ENCODE measurements around the gene EBF3. TPM values are rescaled to one million over a fixed set of nuclear protein-coding genes. Genes with fewer than 3 reads are reported as not detected.

EBF3 gene
- total RNA-seq, 4 donors from 2014 or later: 2.5 to 4.9 (median 4.6) TPM

DNA sequence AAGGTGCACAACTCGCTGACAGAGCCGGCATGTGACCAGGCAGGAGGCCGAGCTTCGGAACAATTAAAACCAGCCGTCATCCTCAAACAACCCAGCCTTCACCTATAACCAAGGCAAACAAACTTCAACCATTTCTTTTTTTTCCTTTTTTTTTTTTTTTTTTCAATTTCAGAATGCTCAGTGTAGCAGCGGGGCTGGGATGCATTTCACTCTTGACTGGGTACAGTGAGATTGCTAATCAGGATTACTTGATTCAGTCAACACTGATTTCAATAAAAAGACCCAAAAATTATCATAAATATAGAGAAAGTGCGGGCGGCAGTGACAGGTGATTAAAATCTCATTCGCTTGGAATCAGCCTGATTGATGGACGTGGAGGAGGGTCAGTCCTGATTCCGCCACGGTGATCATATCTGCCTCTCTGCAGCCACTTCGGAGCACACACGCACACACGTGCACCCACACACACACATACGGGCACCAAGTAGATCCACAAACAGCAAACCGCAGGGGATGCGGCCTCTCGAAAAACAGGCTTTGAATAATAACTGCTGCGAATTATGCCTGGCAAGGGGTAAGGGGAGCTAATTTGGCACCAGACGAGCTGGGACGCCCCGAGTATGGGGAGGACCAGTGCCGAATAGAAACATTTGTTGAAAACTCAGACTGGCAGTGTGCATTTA lies 31.2 kb downstream of the EBF3 start:
- H3K36me3 ChIP-seq: no peaks in the 10 kb centered on the region
- H3K27ac ChIP-seq: no peak overlapping the region
- no peak for TF ChIP-seq POLR2A (IDR thresholded peaks at IDR 0.05)
- no peak for ATAC-seq
- no peaks in the 10 kb centered on the region for H3K4me1 ChIP-seq
- no peaks in the 10 kb centered on the region for H3K9me3 ChIP-seq
- 78 to 86% methylated on average over 16 to 24 of the region's 24 CpGs for WGBS, 2 donors (ENCODE audit: low coverage in 1 of 2)
- no peak overlapping the region for H3K4me3 ChIP-seq
- peaks cover 25% of the 10 kb centered on the region for H3K27me3 ChIP-seq

DNA sequence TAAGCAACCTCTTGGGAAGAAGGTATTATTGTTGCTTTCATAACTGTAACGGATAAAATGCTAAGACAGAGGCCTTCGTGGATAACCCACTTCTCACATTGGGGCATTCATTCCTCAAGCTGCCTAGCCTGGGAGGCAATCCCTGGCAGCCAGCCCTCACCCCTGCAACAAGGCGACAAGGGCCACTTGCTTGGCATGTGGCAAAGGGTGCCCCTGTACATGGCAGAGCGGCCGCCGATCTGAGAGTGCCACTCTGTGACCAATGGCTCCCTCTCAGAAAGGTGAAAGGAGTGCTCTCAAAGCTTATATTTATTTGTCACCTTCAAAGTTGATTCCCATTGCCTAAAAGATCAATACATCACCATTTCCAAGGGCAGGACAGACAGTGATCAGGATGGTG lies 31.9 kb downstream of the EBF3 start:
- no peaks in the 10 kb centered on the region for H3K36me3 ChIP-seq
- TF ChIP-seq POLR2AphosphoS5 (IDR thresholded peaks at IDR 0.05) (no peak), EP300 (IDR thresholded peaks at IDR 0.05) (no peak), POLR2A (IDR thresholded peaks at IDR 0.05) (no peak)
- TF ChIP-seq, protein P1, sequence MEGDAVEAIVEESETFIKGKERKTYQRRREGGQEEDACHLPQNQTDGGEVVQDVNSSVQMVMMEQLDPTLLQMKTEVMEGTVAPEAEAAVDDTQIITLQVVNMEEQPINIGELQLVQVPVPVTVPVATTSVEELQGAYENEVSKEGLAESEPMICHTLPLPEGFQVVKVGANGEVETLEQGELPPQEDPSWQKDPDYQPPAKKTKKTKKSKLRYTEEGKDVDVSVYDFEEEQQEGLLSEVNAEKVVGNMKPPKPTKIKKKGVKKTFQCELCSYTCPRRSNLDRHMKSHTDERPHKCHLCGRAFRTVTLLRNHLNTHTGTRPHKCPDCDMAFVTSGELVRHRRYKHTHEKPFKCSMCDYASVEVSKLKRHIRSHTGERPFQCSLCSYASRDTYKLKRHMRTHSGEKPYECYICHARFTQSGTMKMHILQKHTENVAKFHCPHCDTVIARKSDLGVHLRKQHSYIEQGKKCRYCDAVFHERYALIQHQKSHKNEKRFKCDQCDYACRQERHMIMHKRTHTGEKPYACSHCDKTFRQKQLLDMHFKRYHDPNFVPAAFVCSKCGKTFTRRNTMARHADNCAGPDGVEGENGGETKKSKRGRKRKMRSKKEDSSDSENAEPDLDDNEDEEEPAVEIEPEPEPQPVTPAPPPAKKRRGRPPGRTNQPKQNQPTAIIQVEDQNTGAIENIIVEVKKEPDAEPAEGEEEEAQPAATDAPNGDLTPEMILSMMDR (IDR thresholded peaks at IDR 0.05): no peak
- peaks cover 23% of the 10 kb centered on the region for H3K27me3 ChIP-seq
- H3K4me3 ChIP-seq: no peak overlapping the region
- 80 to 100% methylated on average over 1 to 2 of the region's 6 CpGs for WGBS, 2 donors (ENCODE audit: low coverage in 1 of 2)
- no peak for ATAC-seq
- H3K9me3 ChIP-seq: no peaks in the 10 kb centered on the region
- H3K27ac ChIP-seq: no peak overlapping the region
- no peaks in the 10 kb centered on the region for H3K4me1 ChIP-seq

DNA sequence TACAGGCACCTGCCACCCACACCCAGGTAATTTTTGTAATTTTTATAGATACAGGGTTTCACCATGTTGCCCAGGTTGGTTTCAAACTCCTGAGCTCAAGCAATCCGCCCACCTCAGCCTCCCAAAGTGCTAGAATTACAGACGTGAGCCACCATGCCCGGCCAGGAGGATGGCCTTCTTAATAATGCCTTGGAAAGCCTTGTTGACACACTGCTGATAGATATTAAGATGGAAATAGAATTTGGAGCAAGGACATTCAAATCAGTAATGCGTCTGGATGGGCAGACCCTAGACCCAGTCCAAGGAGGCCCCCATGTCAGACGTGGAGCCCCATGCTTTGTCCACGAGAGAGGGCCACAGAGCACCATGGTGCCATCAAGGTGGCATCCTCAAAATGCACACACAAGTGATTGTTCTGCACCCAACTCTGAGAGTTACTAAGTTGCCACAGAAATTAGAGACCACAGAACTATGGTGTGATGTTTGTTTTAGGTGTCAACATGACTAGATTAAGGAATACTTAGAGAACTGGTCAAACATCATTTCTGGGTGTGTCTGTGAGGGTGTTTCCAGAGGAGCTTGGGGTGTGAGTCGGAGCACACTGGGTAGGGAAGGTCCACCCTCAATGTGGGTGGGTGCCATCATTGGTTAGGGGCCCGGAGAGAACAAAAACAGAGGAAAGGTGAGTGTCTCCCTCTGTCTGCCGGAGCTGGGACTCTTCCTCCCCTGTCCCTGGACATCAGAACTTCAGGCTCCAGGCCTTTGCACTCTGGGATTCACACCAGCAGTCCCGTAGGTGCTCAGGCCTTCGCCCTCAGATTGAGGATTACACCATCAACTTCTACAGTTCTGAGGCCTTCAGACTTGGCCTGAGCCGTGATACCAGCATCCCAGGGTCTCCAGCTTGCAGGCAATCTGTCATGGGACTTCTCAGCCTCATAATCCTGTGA lies 34.5 kb downstream of the EBF3 start:
- WGBS, 2 donors (ENCODE audit: low coverage in 1 of 2): 66 to 75% methylated on average over 5 of the region's 12 CpGs
- Histone ChIP-seq H3K4me1 (no peaks in the 10 kb centered on the region), H3K27ac (no peak overlapping the region), H3K36me3 (no peaks in the 10 kb centered on the region), H3K9me3 (no peaks in the 10 kb centered on the region), H3K27me3 (no peaks in the 10 kb centered on the region), H3K4me3 (no peak overlapping the region)
- no peak for ATAC-seq
- no peak for TF ChIP-seq EP300 (IDR thresholded peaks at IDR 0.05)
- no peak for TF ChIP-seq POLR2A (IDR thresholded peaks at IDR 0.05)
- TF ChIP-seq POLR2AphosphoS5 (IDR thresholded peaks at IDR 0.05): no peak
- TF ChIP-seq, protein P1 (IDR thresholded peaks at IDR 0.05): no peak

DNA sequence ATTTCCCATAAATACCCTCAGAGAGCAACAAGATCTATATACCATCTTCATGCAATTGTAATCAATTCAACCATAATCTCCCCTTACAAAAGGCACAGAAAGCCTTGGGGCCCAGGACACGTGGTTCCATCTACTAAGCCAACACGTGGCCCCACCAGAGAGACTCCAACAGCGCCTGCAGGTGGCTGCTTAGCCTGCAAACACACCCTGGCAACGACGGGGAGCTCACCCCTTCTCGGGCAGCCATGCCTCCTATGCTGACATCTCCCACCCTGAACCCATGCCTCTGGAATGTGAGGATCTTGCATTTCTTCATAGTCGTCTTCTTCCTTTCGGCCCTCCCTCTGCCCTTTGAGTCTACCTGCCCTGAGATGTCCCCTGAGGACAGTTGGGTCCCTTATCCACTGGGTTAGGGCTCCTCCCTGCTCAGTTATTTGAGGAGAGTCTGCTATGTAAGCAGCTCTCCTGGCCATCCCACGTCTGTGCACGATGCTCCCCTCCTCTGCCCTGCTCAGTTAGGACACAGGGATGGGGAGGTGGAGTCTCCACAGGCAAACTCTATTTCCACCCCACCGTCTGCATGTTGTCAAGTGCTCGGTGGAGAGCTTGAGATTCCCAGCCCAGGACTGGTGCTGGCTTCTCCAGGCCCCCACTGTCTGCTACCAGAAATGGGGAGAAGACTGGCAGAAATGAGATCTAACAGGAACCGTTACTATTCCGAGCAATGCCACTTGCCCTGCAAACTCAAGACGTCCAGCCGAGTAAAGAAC lies 36.5 kb downstream of the EBF3 start:
- 78 to 87% methylated on average over 8 to 10 of the region's 16 CpGs for WGBS, 2 donors (ENCODE audit: low coverage in 1 of 2)
- Histone ChIP-seq H3K4me3 (no peak overlapping the region), H3K36me3 (no peaks in the 10 kb centered on the region), H3K27me3 (no peaks in the 10 kb centered on the region), H3K9me3 (no peaks in the 10 kb centered on the region), H3K4me1 (no peaks in the 10 kb centered on the region), H3K27ac (no peak overlapping the region)
- TF ChIP-seq, protein P1 (IDR thresholded peaks at IDR 0.05): no peak
- TF ChIP-seq POLR2AphosphoS5 (IDR thresholded peaks at IDR 0.05): no peak
- TF ChIP-seq EP300 (IDR thresholded peaks at IDR 0.05): no peak
- no peak for TF ChIP-seq POLR2A (IDR thresholded peaks at IDR 0.05)
- no peak for ATAC-seq
